Endothelial cell (in vitro differentiated cells): ENCODE data around the gene SAMM50. TPM values are rescaled to one million over a fixed set of nuclear protein-coding genes. Genes with fewer than 3 reads are reported as not detected.

Source experiments
- DNase-seq: peaks from one replicate; pipeline ENCODE4 v3.0.0; 2021; ENCODE audit warnings: low spot score
- H3K27ac Mint-ChIP-seq: one replicate; pipeline ENCODE4 v1.8.0; 2021; ENCODE audit warnings: mixed read lengths, inconsistent platforms; ENCODE audit not compliant: unreplicated experiment
- H3K27me3 Mint-ChIP-seq: one replicate; pipeline ENCODE4 v1.8.0; 2021; ENCODE audit warnings: mild to moderate bottlenecking, moderate library complexity, mixed read lengths, inconsistent platforms; ENCODE audit not compliant: unreplicated experiment
- H3K36me3 Mint-ChIP-seq: one replicate; pipeline ENCODE4 v1.8.0; 2021; ENCODE audit warnings: mild to moderate bottlenecking, low read depth, mixed read lengths, inconsistent platforms; ENCODE audit not compliant: unreplicated experiment
- H3K4me1 Mint-ChIP-seq: one replicate; pipeline ENCODE4 v1.8.0; 2021; ENCODE audit warnings: mild to moderate bottlenecking, mixed read lengths, inconsistent platforms; ENCODE audit not compliant: unreplicated experiment
- H3K4me3 Mint-ChIP-seq: one replicate; pipeline ENCODE4 v1.8.0; 2021; ENCODE audit warnings: mild to moderate bottlenecking, mixed read lengths, inconsistent platforms; ENCODE audit not compliant: unreplicated experiment
- H3K9me3 Mint-ChIP-seq: one replicate; pipeline ENCODE4 v1.8.0; 2021; ENCODE audit warnings: mixed read lengths, inconsistent platforms; ENCODE audit not compliant: unreplicated experiment
- total RNA-seq: library from RNA; stranded (reverse); fragmentation: NEBNext Ultra II Directional; extraction: Animal tissue kit (Norgen Biotek cat#: 25700); gene quantifications from one replicate; pipeline ENCODE4 v1.2.1, GENCODE V29; 2021; ENCODE audit not compliant: unreplicated experiment
- TF ChIP-seq, protein P1 (sequence below): fragments of 200-600 bp; sonication (generic); IDR thresholded peaks from one replicate; pipeline ENCODE4 v1.5.0; 2021; ENCODE audit warnings: antibody characterized with exemption; ENCODE audit not compliant: unreplicated experiment

Gene SAMM50
- total RNA-seq, 1 donor from 2014 or later: 81.6 TPM

DNA sequence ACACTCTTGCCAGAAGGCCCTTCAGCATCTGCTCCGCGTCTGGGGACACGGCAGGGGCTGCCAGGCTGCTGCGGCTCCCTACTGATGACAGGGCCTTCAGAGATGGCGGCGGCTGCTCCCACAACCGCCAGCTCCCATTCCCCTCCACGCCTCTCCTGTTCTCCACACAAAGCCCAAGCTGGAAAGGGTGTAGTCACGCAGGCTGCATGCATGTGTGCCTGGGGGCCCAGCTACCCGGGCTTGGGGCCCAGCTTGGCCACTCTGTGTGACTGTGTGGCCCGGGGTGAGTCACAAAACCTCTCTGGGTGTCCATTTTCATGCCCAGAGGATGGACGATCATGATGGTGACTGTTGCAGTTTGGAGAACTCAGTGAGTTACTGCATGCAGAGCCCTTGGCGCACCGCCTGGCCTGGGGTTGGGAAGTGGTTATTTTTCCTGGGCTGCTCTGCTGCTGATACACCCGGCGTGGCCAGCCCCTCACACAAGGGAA lies 37.1 kb downstream of the SAMM50 start:
- TF ChIP-seq, protein P1, sequence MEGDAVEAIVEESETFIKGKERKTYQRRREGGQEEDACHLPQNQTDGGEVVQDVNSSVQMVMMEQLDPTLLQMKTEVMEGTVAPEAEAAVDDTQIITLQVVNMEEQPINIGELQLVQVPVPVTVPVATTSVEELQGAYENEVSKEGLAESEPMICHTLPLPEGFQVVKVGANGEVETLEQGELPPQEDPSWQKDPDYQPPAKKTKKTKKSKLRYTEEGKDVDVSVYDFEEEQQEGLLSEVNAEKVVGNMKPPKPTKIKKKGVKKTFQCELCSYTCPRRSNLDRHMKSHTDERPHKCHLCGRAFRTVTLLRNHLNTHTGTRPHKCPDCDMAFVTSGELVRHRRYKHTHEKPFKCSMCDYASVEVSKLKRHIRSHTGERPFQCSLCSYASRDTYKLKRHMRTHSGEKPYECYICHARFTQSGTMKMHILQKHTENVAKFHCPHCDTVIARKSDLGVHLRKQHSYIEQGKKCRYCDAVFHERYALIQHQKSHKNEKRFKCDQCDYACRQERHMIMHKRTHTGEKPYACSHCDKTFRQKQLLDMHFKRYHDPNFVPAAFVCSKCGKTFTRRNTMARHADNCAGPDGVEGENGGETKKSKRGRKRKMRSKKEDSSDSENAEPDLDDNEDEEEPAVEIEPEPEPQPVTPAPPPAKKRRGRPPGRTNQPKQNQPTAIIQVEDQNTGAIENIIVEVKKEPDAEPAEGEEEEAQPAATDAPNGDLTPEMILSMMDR: no peak
- DNase-seq: no peak
- H3K27me3 Mint-ChIP-seq: peaks cover 3% of the 10 kb centered on the region
- H3K4me1 Mint-ChIP-seq: peaks cover 2% of the 10 kb centered on the region
- peaks cover 24% of the 10 kb centered on the region for H3K36me3 Mint-ChIP-seq
- H3K4me3 Mint-ChIP-seq: no peak overlapping the region
- no peaks in the 10 kb centered on the region for H3K9me3 Mint-ChIP-seq
- no peak overlapping the region for H3K27ac Mint-ChIP-seq

DNA sequence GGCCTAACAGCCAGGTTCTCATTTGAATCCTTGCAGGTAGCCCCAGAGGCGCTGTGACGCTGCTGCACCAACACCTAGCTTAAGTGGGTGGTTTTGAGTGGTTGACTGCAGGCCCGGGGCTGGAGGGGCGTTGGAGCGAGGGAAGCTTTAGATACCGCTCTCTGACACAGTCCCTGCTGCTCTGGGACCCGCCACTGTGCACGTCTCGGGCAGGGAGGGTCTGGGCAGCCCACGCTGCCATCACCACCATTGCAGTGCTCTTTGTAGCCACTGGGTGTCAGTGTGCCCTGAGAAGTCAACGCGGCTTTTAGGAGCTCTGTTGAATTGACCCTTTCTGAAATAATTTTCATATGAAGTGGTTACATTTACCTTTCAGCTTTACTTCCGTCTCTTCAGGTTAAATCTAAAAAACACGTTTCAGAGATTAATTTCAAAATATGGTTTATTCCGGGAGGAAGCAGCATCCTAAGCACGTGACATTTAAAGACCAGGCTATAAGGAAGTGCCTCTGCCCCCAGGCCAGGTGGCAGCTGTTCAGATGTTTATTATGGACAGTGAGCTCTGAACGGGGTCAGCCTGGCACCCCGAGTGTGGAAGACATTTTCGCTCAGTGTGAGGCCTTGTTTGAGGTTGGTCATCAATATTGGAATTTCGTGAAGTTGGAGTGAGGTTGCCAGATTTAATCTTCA lies 38.0 kb downstream of the SAMM50 start:
- Mint-ChIP-seq H3K27ac (no peak overlapping the region), H3K4me1 (peaks cover 2% of the 10 kb centered on the region), H3K36me3 (peaks cover 29% of the 10 kb centered on the region), H3K9me3 (no peaks in the 10 kb centered on the region), H3K27me3 (peaks cover 3% of the 10 kb centered on the region), H3K4me3 (no peak overlapping the region)
- TF ChIP-seq, protein P1: peak; percentile 89
- peak; percentile 72 for DNase-seq

DNA sequence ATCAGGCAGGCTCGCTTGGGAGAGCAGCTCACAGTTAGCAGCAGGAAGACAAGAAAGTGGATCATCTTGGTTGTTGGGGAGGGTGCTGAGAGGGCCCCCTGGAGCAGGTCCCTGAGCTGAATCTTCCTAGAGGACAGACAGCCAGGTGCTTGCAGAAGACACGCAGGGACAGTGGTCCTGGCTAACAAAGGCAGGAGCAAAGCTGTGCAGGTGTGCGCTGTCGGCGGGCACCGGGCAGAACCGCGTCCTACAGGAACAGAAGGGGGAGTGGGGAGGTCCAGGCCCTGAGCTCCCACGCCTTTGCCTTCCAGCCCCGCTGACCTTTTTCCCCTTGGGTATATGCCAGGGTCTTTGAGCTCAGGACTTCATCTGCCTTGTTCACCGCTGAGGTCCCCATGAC lies 38.8 kb downstream of the SAMM50 start:
- Mint-ChIP-seq H3K36me3 (peaks cover 34% of the 10 kb centered on the region), H3K27ac (no peak overlapping the region), H3K4me1 (peaks cover 2% of the 10 kb centered on the region), H3K27me3 (peaks cover 3% of the 10 kb centered on the region), H3K4me3 (no peak overlapping the region), H3K9me3 (no peaks in the 10 kb centered on the region)
- TF ChIP-seq, protein P1: no peak
- DNase-seq: no peak

DNA sequence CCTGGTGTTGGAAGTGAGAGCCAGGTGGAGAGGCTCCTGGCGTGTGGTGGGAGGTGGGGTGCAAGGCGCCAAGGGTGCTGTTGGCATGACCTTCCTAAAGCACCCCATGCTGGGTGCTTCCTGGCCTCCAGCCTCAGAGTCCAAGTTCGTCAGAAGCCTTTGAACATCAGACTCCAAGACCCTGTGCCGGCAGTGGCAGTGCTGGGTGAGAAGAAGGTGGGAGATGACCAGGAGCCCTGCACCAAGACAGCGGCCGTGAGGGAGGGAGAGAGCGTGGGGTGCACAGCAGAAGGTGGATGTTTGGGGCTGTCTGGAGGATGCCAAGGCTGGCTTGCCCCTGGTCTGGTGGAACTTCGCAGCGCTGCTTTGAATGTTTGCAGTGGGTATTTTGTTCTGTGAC lies 39.2 kb downstream of the SAMM50 start:
- no peak overlapping the region for H3K27ac Mint-ChIP-seq
- peaks cover 38% of the 10 kb centered on the region for H3K36me3 Mint-ChIP-seq
- TF ChIP-seq, protein P1: no peak
- no peaks in the 10 kb centered on the region for H3K9me3 Mint-ChIP-seq
- peaks cover 2% of the 10 kb centered on the region for H3K4me1 Mint-ChIP-seq
- H3K4me3 Mint-ChIP-seq: no peak overlapping the region
- DNase-seq: no peak
- peaks cover 3% of the 10 kb centered on the region for H3K27me3 Mint-ChIP-seq

DNA sequence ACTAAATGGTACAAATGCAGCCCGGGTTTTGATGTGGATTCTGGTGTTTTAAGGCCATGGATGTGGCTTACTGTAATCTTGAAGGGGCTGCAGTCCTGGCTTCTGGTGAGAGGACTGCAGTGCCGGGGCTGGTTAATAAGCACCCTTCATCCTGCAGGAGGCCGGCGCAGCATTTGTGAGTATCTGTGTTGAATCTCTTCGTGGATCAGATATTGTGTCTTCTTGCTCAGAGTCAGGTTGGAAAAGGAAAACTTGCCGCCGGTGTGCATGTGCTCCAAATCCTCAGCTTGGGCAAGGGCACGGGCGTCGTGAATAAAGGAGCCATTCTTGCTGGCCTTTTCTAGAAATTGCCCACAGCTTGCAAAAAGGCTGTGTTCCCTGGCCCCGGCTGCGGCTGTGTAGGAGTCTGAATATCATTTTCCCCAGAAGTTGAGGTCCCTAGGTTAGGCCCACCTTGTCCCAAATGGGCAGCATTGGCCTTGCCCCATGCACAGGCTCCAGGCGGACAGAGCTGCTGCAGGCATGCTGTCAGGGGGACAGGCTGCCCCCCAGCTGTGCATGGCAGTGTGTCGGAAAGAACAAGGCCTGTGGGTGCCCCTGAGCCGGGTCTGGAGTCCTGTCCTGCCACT lies 39.9 kb downstream of the SAMM50 start:
- no peak for DNase-seq
- Mint-ChIP-seq H3K27ac (no peak overlapping the region), H3K4me3 (no peak overlapping the region), H3K27me3 (peaks cover 3% of the 10 kb centered on the region), H3K4me1 (peaks cover 2% of the 10 kb centered on the region), H3K9me3 (no peaks in the 10 kb centered on the region), H3K36me3 (peaks cover 39% of the 10 kb centered on the region)
- TF ChIP-seq, protein P1: no peak
